T-helper 2 cell (primary cell): ENCODE results near the gene MYOM1.

Experiments used
- DNase-seq, 5 experiments: peaks; one replicate each; pipeline versions ENCODE4 v3.0.0 to v3.0.0-alpha.2; 2012 to 2022

MYOM1 gene

GRCh38 chr18:3183103-3183717, 36.6 kb downstream of the MYOM1 start:
- DNase-seq = no peak

GRCh38 chr18:3180325-3180724, 39.4 kb downstream of the MYOM1 start:
- DNase-seq = no peak

- DNase-seq = no peak
These were observed 40.2 kb downstream of the MYOM1 start for GRCh38 chr18:3179430-3180089.

GRCh38 chr18:3177902-3178687, 41.7 kb downstream of the MYOM1 start:
- DNase-seq = peak in 1 of 5 experiments; percentile 32

GRCh38 chr18:3175195-3175758, 44.5 kb downstream of the MYOM1 start:
- no peak for DNase-seq

- no peak for DNase-seq
These were observed 47.7 kb downstream of the MYOM1 start for GRCh38 chr18:3172097-3172496.

GRCh38 chr18:3171631-3172030, 48.1 kb downstream of the MYOM1 start:
- no peak for DNase-seq

GRCh38 chr18:3170441-3171161, 49.2 kb downstream of the MYOM1 start:
- no peak for DNase-seq

- no peak for DNase-seq
These were observed 55.4 kb downstream of the MYOM1 start for GRCh38 chr18:3164381-3164780.

- DNase-seq = no peak
These were observed 55.8 kb downstream of the MYOM1 start for GRCh38 chr18:3163968-3164367.

- DNase-seq = no peak
These were observed 57.6 kb downstream of the MYOM1 start for GRCh38 chr18:3162181-3162580.

- DNase-seq = no peak
These were observed 59.9 kb downstream of the MYOM1 start for GRCh38 chr18:3159830-3160229.

- no peak for DNase-seq
These were observed 62.2 kb downstream of the MYOM1 start for GRCh38 chr18:3157606-3158005.

- no peak for DNase-seq
These were observed 62.7 kb downstream of the MYOM1 start for GRCh38 chr18:3157086-3157485.

- DNase-seq = no peak
These were observed 63.5 kb downstream of the MYOM1 start for GRCh38 chr18:3156325-3156640.

GRCh38 chr18:3154214-3154613, 65.6 kb downstream of the MYOM1 start:
- DNase-seq = no peak

- DNase-seq = no peak
These were observed 66.6 kb downstream of the MYOM1 start for GRCh38 chr18:3153107-3153704.

GRCh38 chr18:3152294-3152693, 67.5 kb downstream of the MYOM1 start:
- no peak for DNase-seq

- peak in 2 of 5 experiments; percentile 3 to 45 for DNase-seq
These were observed 68.1 kb downstream of the MYOM1 start for GRCh38 chr18:3151399-3152264.

GRCh38 chr18:3150688-3151087, 69.1 kb downstream of the MYOM1 start:
- DNase-seq = no peak

GRCh38 chr18:3150274-3150673, 69.5 kb downstream of the MYOM1 start:
- DNase-seq = peak in 1 of 5 experiments; percentile 49
